Gastrocnemius medialis (tissue), 4 donors: Measurements from ENCODE around the gene NCK2. TPM values are rescaled to one million over a fixed set of nuclear protein-coding genes. Genes with fewer than 3 reads are reported as not detected.

Source experiments
- ATAC-seq, 2 donors: fragments of 150-250 bp; one replicate each; pipeline ENCODE4 v1.9.1; 2016
- DNase-seq, 2 donors: peaks; one replicate each; pipeline ENCODE4 v3.0.0-alpha.2; 2019
- H3K27ac ChIP-seq, 4 donors: fragments of 200-600 bp; sonication (generic); 1 replicate in 1 of 4; 2 replicates in 3 of 4; pipeline ENCODE4 v1.5.1; 2016 to 2018; ENCODE audit warnings: mild to moderate bottlenecking in 2 of 4, moderate library complexity in 1 of 4
- H3K27me3 ChIP-seq, 3 donors: fragments of 200-600 bp; sonication (generic) in 2 of 3; 1 replicate in 1 of 3; 2 replicates in 2 of 3; pipeline versions ENCODE4 v1.5.1 to v1.6.0; 2016 to 2019; ENCODE audit warnings: mild to moderate bottlenecking in 1 of 3, moderate library complexity in 1 of 3
- H3K36me3 ChIP-seq, 2 donors: fragments of 200-600 bp; sonication (generic) in 1 of 2; one replicate each; pipeline ENCODE4 v1.5.1; 2017 to 2018
- H3K4me1 ChIP-seq, 2 donors: fragments of 200-600 bp; sonication (generic) in 1 of 2; one replicate each; pipeline ENCODE4 v1.5.1; 2016 to 2017; ENCODE audit warnings: mild to moderate bottlenecking in 2 of 2
- H3K4me3 ChIP-seq, 4 donors: fragments of 200-600 bp; sonication (generic) in 3 of 4; 1 replicate in 1 of 4; 2 replicates in 3 of 4; pipeline ENCODE4 v1.5.1; 2016 to 2019; ENCODE audit warnings: mild to moderate bottlenecking in 2 of 4
- H3K9me3 ChIP-seq, 3 donors: fragments of 200-600 bp; sonication (generic) in 2 of 3; 1 replicate in 1 of 3; 2 replicates in 2 of 3; pipeline ENCODE4 v1.5.1; 2016 to 2019
- POLR2A ChIP-seq, 2 donors: fragments of 450-650 bp; IDR thresholded peaks; one replicate each; pipeline ENCODE4 v1.6.1; 2017; ENCODE audit warnings: antibody characterized with exemption in 2 of 2, mild to moderate bottlenecking in 2 of 2, moderate library complexity in 2 of 2
- in situ Hi-C, 4 donors: fragments of 200-750 bp; cut with MboI; loops; one replicate each; pipeline versions ENCODE4 v1.15.0 to v1.8.0; 2017; ENCODE audit warnings: low sequenced_read_pairs in 4 of 4
- intact Hi-C: fragments of 100-400 bp; cut with DNase I; formaldehyde crosslinking; loops from one replicate; pipeline ENCODE4 v1.15.1; 2023; ENCODE audit warnings: low total_unique reads
- total RNA-seq, 4 donors: library from RNA; depleted of rRNA; stranded (reverse); fragments of >200 nt; gene quantifications; one replicate each; pipeline versions ENCODE4 v1.1.0 to v1.2.3, GENCODE V29; 2016
- TF ChIP-seq, protein P1 (sequence below), 5 experiments: fragments of 450-650 bp in 3 of 5; fragments of 200-600 bp in 2 of 5; sonication (generic) in 2 of 5; IDR thresholded peaks in 4 of 5; conservative IDR thresholded peaks in 1 of 5; 1 replicate in 4 of 5; 2 replicates in 1 of 5; pipeline ENCODE4 v1.5.1; 2016 to 2019; ENCODE audit warnings: antibody characterized with exemption in 5 of 5, mild to moderate bottlenecking in 3 of 5, moderate library complexity in 3 of 5

Gene NCK2
- total RNA-seq, 4 donors from 2014 or later = 46.7 to 86.1 (median 57.9) TPM

DNA sequence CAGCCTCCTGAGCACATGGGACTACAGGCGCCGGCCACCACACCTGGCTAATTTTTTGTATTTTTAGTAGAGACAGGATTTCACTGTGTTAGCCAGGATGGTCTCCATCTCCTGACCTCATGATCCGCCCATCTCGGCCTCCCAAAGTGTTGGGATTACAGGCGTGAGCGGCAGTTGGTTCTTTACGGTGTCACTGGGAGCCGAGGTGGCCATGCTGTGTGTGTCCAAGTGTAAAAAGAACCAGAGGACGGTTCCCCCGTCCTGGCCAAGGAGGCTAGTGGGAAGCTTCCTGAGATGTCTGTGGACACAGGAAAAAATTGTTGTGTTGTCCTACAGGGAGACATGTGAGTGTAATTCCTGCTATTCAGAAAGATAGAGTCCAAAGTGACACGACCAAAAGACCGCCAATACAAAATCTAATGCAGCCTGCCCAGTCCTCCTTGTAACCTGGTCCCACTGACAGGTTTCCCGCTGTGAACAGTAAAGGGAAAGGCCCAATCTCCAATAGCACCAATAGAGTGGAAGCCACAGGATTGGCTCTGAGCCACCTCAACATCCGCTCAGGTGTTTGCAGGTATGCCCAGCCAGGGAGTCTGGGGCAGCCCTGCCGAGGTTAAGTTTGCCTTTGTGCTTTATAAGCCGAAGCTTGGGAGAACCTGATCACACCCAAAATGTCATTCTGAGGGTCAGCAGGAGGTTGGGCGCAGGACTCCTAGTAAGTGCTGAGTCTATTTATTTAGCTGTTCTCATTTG is 40.6 kb downstream of the NCK2 start:
- H3K36me3 ChIP-seq = no peaks in the 10 kb centered on the region
- H3K27ac ChIP-seq = no peak overlapping the region
- no peak overlapping the region for H3K4me3 ChIP-seq
- in situ Hi-C loops = no loop called here
- peaks cover 28 to 64% of the 10 kb centered on the region in 2 donors for H3K4me1 ChIP-seq
- no peaks in the 10 kb centered on the region for H3K27me3 ChIP-seq
- intact Hi-C loops = loop anchor here (5.0 kb wide), 1 partner anchor 127 kb away; no protein-coding TSS in a partner anchor
- ATAC-seq (no peak), DNase-seq (no peak)
- H3K9me3 ChIP-seq = no peaks in the 10 kb centered on the region
- TF ChIP-seq POLR2A (IDR thresholded peaks at IDR 0.05) = no peak
- TF ChIP-seq, protein P1, sequence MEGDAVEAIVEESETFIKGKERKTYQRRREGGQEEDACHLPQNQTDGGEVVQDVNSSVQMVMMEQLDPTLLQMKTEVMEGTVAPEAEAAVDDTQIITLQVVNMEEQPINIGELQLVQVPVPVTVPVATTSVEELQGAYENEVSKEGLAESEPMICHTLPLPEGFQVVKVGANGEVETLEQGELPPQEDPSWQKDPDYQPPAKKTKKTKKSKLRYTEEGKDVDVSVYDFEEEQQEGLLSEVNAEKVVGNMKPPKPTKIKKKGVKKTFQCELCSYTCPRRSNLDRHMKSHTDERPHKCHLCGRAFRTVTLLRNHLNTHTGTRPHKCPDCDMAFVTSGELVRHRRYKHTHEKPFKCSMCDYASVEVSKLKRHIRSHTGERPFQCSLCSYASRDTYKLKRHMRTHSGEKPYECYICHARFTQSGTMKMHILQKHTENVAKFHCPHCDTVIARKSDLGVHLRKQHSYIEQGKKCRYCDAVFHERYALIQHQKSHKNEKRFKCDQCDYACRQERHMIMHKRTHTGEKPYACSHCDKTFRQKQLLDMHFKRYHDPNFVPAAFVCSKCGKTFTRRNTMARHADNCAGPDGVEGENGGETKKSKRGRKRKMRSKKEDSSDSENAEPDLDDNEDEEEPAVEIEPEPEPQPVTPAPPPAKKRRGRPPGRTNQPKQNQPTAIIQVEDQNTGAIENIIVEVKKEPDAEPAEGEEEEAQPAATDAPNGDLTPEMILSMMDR (IDR thresholded peaks at IDR 0.05 in 4 of 5, conservative IDR thresholded peaks at IDR 0.05 in 1 of 5) = no peak

GRCh38 chr2:105786231-105787230 is 41.8 kb downstream of the NCK2 start:
- Histone ChIP-seq H3K27me3 (no peaks in the 10 kb centered on the region), H3K27ac (peak overlapping the region in 3 of 4 donors; percentile 34 to 88 (median 61)), H3K36me3 (no peaks in the 10 kb centered on the region), H3K9me3 (no peaks in the 10 kb centered on the region), H3K4me1 (peaks cover 37 to 65% of the 10 kb centered on the region in 2 donors), H3K4me3 (no peak overlapping the region)
- in situ Hi-C loops (no loop called here), intact Hi-C loops (loop anchor here (5.0 kb wide), 1 partner anchor 126 kb away; no protein-coding TSS in a partner anchor)
- TF ChIP-seq, protein P1 (IDR thresholded peaks at IDR 0.05 in 4 of 5, conservative IDR thresholded peaks at IDR 0.05 in 1 of 5) = no peak
- no peak for TF ChIP-seq POLR2A (IDR thresholded peaks at IDR 0.05)
- DNase-seq = no peak
- ATAC-seq = no peak

DNA sequence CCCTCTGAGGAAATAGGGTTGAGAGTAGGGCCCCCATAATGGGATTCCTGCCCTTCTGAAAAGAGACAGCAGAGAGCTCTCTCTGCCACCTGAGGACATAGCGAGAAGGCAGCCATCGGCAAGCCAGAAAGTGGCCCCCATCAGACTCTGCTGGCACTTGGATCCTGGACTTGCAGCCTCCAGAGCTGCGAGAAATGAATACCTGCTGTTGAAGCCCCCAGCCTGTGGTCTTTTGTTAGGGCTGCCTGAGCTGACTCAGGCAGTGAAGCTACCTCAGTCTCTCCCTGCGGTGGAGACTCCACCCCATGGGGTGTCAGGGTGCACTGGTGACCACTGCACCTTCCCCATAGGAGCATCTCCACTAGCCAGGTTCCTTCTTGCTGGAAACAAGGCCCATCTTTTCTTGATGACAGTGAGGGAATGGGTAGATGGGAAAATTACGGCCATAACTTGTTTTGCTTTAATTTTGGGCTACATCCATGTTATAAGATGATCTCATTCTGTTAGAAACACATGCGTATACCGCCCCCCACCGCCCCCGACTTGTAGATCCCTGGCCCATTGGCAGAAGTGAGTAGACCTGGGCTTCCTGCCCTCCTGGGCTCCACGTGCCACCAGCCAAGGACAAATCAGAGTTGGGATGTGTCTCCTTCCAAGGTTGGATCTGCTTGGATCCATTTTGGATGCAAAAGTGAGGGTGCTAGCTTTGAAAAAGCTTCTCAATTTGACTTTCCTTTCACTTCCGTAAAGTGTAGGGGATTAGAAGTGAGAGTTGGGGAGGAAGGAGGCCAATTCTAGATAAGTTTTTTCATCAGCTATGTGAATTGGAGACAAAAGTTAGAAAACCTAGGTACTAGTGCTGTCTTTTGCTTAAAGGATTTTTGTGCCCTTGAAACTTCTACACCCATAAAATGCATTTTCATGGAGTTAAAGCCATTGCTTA is 42.9 kb downstream of the NCK2 start:
- H3K9me3 ChIP-seq = no peaks in the 10 kb centered on the region
- no peaks in the 10 kb centered on the region for H3K27me3 ChIP-seq
- TF ChIP-seq, protein P1 (IDR thresholded peaks at IDR 0.05 in 4 of 5, conservative IDR thresholded peaks at IDR 0.05 in 1 of 5) = no peak
- TF ChIP-seq POLR2A (IDR thresholded peaks at IDR 0.05) = no peak
- no peak for DNase-seq
- H3K36me3 ChIP-seq = no peaks in the 10 kb centered on the region
- in situ Hi-C loops (no loop called here), intact Hi-C loops (loop anchor here (5.0 kb wide), 1 partner anchor 125 kb away; no protein-coding TSS in a partner anchor)
- peaks cover 35 to 58% of the 10 kb centered on the region in 2 donors for H3K4me1 ChIP-seq
- H3K27ac ChIP-seq = peak overlapping the region in 3 of 4 donors; percentile 61 to 88 (median 76)
- no peak overlapping the region for H3K4me3 ChIP-seq
- ATAC-seq = no peak
